Measurements from ENCODE around the gene GAST. TPM values are rescaled to one million over a fixed set of nuclear protein-coding genes. Genes with fewer than 3 reads are reported as not detected.

Gene GAST
- total and polyA plus RNA-seq, 10 of the 15 experiments (the other 5 are each of a cell fraction or from before 2014, with no cell fraction given) = not detected

GRCh38 chr17:41762391-41762790 is 50.3 kb downstream of the GAST start:
- CTCF ChIA-PET = no interaction called here
- H3K79me2 ChIP-seq (ENCODE audit: control insufficient read depth, insufficient read depth, low read length) = no peaks in the 10 kb centered on the region
- SMC1A ChIA-PET (ENCODE audit: uncharacterized antibody, unreplicated experiment) = no interaction called here
- H3K36me3 ChIP-seq (ENCODE audit: control insufficient read depth in 2 of 2, insufficient read depth in 2 of 2, low read length in 1 of 2) = peaks cover 0 to 10% of the 10 kb centered on the region in 2 experiments; a peak in 2 of 4 replicates
- no peaks in the 10 kb centered on the region for H3K4me1 ChIP-seq (ENCODE audit: control insufficient read depth, insufficient read depth, low read length)
- POLR2A ChIA-PET = no interaction called here
- H3K9me3 ChIP-seq (replicated peaks; ENCODE audit: control insufficient read depth, insufficient read depth, low read length) = no peaks in the 10 kb centered on the region
- 49% methylated on average over 6 of the region's 6 CpGs for WGBS (ENCODE audit: insufficient coverage, insufficient replicate concordance, low lambda C conversion rate, missing lambda C conversion rate)
- H2AFZ ChIP-seq (ENCODE audit: control insufficient read depth, low read depth, low read length) = no peak overlapping the region
- RAD21 ChIA-PET (ENCODE audit: unreplicated experiment) = no interaction called here
- FAIRE-seq (no peak), DNase-seq (ENCODE audit: low read depth, low spot score) (no peak), ATAC-seq (no peak)
- in situ Hi-C loops (cut with MboI) (loop anchor here (5.0 kb wide), 1 partner anchor 50 kb away; the partner anchor contains the start of gene GAST), intact Hi-C loops (cut with micrococcal nuclease; ENCODE audit: unreplicated experiment) (no loop called here)
- H3K9ac ChIP-seq (ENCODE audit: control insufficient read depth, insufficient read depth, low read length) = no peak overlapping the region
- TF ChIP-seq MTA2 (IDR thresholded peaks at IDR 0.05; ENCODE audit: low read depth) = no peak
- TF ChIP-seq, protein P1, sequence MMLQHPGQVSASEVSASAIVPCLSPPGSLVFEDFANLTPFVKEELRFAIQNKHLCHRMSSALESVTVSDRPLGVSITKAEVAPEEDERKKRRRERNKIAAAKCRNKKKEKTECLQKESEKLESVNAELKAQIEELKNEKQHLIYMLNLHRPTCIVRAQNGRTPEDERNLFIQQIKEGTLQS (IDR thresholded peaks at IDR 0.05; ENCODE audit: borderline replicate concordance, extremely low read depth, low read depth, low read length) = no peak
- no peak for TF ChIP-seq RAD21 (IDR thresholded peaks at IDR 0.05; ENCODE audit: insufficient read depth, low read depth, low read length)
- TF ChIP-seq, protein P2, sequence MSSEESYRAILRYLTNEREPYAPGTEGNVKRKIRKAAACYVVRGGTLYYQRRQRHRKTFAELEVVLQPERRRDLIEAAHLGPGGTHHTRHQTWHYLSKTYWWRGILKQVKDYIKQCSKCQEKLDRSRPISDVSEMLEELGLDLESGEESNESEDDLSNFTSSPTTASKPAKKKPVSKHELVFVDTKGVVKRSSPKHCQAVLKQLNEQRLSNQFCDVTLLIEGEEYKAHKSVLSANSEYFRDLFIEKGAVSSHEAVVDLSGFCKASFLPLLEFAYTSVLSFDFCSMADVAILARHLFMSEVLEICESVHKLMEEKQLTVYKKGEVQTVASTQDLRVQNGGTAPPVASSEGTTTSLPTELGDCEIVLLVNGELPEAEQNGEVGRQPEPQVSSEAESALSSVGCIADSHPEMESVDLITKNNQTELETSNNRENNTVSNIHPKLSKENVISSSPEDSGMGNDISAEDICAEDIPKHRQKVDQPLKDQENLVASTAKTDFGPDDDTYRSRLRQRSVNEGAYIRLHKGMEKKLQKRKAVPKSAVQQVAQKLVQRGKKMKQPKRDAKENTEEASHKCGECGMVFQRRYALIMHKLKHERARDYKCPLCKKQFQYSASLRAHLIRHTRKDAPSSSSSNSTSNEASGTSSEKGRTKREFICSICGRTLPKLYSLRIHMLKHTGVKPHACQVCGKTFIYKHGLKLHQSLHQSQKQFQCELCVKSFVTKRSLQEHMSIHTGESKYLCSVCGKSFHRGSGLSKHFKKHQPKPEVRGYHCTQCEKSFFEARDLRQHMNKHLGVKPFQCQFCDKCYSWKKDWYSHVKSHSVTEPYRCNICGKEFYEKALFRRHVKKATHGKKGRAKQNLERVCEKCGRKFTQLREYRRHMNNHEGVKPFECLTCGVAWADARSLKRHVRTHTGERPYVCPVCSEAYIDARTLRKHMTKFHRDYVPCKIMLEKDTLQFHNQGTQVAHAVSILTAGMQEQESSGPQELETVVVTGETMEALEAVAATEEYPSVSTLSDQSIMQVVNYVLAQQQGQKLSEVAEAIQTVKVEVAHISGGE (CRISPR knock-in tag; IDR thresholded peaks at IDR 0.05) = no peak
- H3K27ac ChIP-seq (ENCODE audit: control insufficient read depth, insufficient read depth) = no peak overlapping the region
- H3K4me2 ChIP-seq (ENCODE audit: control insufficient read depth, insufficient read depth) = no peak overlapping the region
- H4K20me1 ChIP-seq (ENCODE audit: control insufficient read depth, insufficient read depth) = no peaks in the 10 kb centered on the region
- no peak overlapping the region for H3K4me3 ChIP-seq
- no TSS peak for BruUV-seq (replicated peaks)
- H3K27me3 ChIP-seq (replicated peaks in 1 of 2; ENCODE audit: control insufficient read depth in 2 of 2, insufficient read depth in 2 of 2, low read length in 1 of 2) = no peaks in the 10 kb centered on the region; a peak in 1 of 4 replicates

All from GM12878 (cell line).